Small intestine (tissue), 7 donors: ENCODE measurements around the gene CNGB1. TPM values are rescaled to one million over a fixed set of nuclear protein-coding genes. Genes with fewer than 3 reads are reported as not detected.

Experiments used
- DNase-seq, 2 donors: peaks; one replicate each; pipeline versions ENCODE4 v3.0.0 to v3.0.0-alpha.2; 2013
- FAIRE-seq: peaks from 2 replicates; lab custom pipeline; 2012; peaks lifted over from hg19 to GRCh38; lab: Jason Lieb, UNC
- H3K27ac ChIP-seq, 3 donors: one replicate each; pipeline ENCODE4 v1.5.1; 2013; ENCODE audit warnings: low read length in 2 of 3, mild to moderate bottlenecking in 2 of 3, control low read depth in 1 of 3, inconsistent platforms in 1 of 3, low read depth in 1 of 3, moderate library complexity in 1 of 3
- H3K27me3 ChIP-seq, 3 donors: one replicate each; pipeline ENCODE4 v1.6.1; 2013; ENCODE audit warnings: low read length in 3 of 3, inconsistent platforms in 1 of 3; ENCODE audit not compliant: control insufficient read depth in 3 of 3, insufficient read depth in 3 of 3
- H3K36me3 ChIP-seq, 3 donors: one replicate each; pipeline ENCODE4 v1.6.1; 2013; ENCODE audit warnings: low read length in 3 of 3, inconsistent platforms in 1 of 3, low read depth in 1 of 3, mild to moderate bottlenecking in 1 of 3, moderate library complexity in 1 of 3; ENCODE audit not compliant: control insufficient read depth in 3 of 3, insufficient read depth in 2 of 3
- H3K4me1 ChIP-seq, 3 donors: one replicate each; pipeline ENCODE4 v1.6.1; 2013; ENCODE audit warnings: low read length in 2 of 3, inconsistent platforms in 1 of 3, low read depth in 1 of 3, mild to moderate bottlenecking in 1 of 3, moderate library complexity in 1 of 3; ENCODE audit not compliant: control insufficient read depth in 3 of 3, insufficient read depth in 2 of 3
- H3K4me3 ChIP-seq, 3 donors: one replicate each; pipeline ENCODE4 v1.5.1; 2013; ENCODE audit warnings: low read length in 3 of 3, control low read depth in 1 of 3, inconsistent platforms in 1 of 3, low read depth in 1 of 3, mild to moderate bottlenecking in 1 of 3, moderate library complexity in 1 of 3
- H3K9me3 ChIP-seq, 2 donors: one replicate each; pipeline ENCODE4 v1.6.1; 2013; ENCODE audit warnings: low read depth in 1 of 2, low read length in 1 of 2; ENCODE audit not compliant: control insufficient read depth in 2 of 2, insufficient read depth in 1 of 2
- WGBS, 3 donors: extraction: QIAGEN DNeasy Blood & Tissue Kit; methylation state at CpG; one replicate each; pipeline ENCODE4 v1.1.7; 2013; 5-methylcytosine and 5-hydroxymethylcytosine counted together
- polyA plus RNA-seq, 4 donors: library from polyadenylated mRNA; stranded (reverse) in 3 of 4; unstranded in 1 of 4; fragments of 200-250 nt in 3 of 4; fragments of 120-200 nt in 1 of 4; gene quantifications; one replicate each; pipeline versions ENCODE4 v1.2.1 to v1.2.3, GENCODE V29; 2013
- donor health status: healthy with polysubstance abuse.
- donor health status: control.
- donor health status: control.
- donor health status: Bipolar disorder and iron deficiency.
- donor health status: healthy.

CNGB1 gene
- polyA plus RNA-seq, 4 donors, result 1.3 to 1.7 TPM; not detected in 2

- no peaks in the 10 kb centered on the region for H3K27me3 ChIP-seq
- H3K27ac ChIP-seq, result no peak overlapping the region
- no peaks in the 10 kb centered on the region for H3K4me1 ChIP-seq
- no peaks in the 10 kb centered on the region for H3K9me3 ChIP-seq
- DNase-seq (no peak), FAIRE-seq (no peak)
- no peak overlapping the region for H3K4me3 ChIP-seq
- WGBS, 3 donors, result 89 to 96% (median 93%) methylated on average over 4 of the region's 4 CpGs
- H3K36me3 ChIP-seq, result peaks cover 0 to 55% (median 0%) of the 10 kb centered on the region in 3 donors
These were observed 23.4 kb upstream of the CNGB1 start for GRCh38 chr16:57994361-57994760.

GRCh38 chr16:57993897-57994296 is 23.0 kb upstream of the CNGB1 start:
- DNase-seq (no peak), FAIRE-seq (no peak)
- Histone ChIP-seq H3K4me1 (no peaks in the 10 kb centered on the region), H3K9me3 (no peaks in the 10 kb centered on the region), H3K27me3 (no peaks in the 10 kb centered on the region), H3K36me3 (peaks cover 0 to 55% (median 0%) of the 10 kb centered on the region in 3 donors), H3K4me3 (no peak overlapping the region), H3K27ac (no peak overlapping the region)
- WGBS, 3 donors, result 84 to 95% (median 95%) methylated on average over 4 to 5 of the region's 5 CpGs

GRCh38 chr16:57993438-57993837 is 22.5 kb upstream of the CNGB1 start:
- Histone ChIP-seq H3K27ac (no peak overlapping the region), H3K4me1 (no peaks in the 10 kb centered on the region), H3K4me3 (no peak overlapping the region), H3K27me3 (no peaks in the 10 kb centered on the region), H3K9me3 (no peaks in the 10 kb centered on the region), H3K36me3 (peaks cover 0 to 54% (median 0%) of the 10 kb centered on the region in 3 donors)
- 76 to 91% (median 88%) methylated on average over 8 of the region's 8 CpGs for WGBS, 3 donors
- FAIRE-seq, result no peak
- DNase-seq, result no peak

- H3K27ac ChIP-seq, result no peak overlapping the region
- WGBS, 3 donors, result 90 to 92% (median 91%) methylated on average over 6 of the region's 6 CpGs
These were observed 21.2 kb upstream of the CNGB1 start for GRCh38 chr16:57992084-57992483.

GRCh38 chr16:57991551-57992059 is 20.7 kb upstream of the CNGB1 start:
- H3K4me1 ChIP-seq, result no peaks in the 10 kb centered on the region
- peaks cover 0 to 11% (median 0%) of the 10 kb centered on the region in 3 donors for H3K27me3 ChIP-seq
- DNase-seq, result no peak
- H3K36me3 ChIP-seq, result peaks cover 0 to 36% (median 0%) of the 10 kb centered on the region in 3 donors
- 82 to 86% (median 85%) methylated on average over 11 of the region's 11 CpGs for WGBS, 3 donors
- no peak overlapping the region for H3K4me3 ChIP-seq
- FAIRE-seq, result no peak
- H3K9me3 ChIP-seq, result no peaks in the 10 kb centered on the region
- no peak overlapping the region for H3K27ac ChIP-seq

More at GRCh38 chr16:57992084-57992483, 21.2 kb upstream of the CNGB1 start:
- no peaks in the 10 kb centered on the region for H3K9me3 ChIP-seq
- H3K4me1 ChIP-seq, result no peaks in the 10 kb centered on the region
- DNase-seq (no peak), FAIRE-seq (no peak)
- no peak overlapping the region for H3K4me3 ChIP-seq
- H3K36me3 ChIP-seq, result peaks cover 0 to 41% (median 0%) of the 10 kb centered on the region in 3 donors
- H3K27me3 ChIP-seq, result peaks cover 0 to 6% (median 0%) of the 10 kb centered on the region in 3 donors

GRCh38 chr16:57988929-57989328 is 18.0 kb upstream of the CNGB1 start:
- DNase-seq, result no peak
- Histone ChIP-seq H3K27ac (no peak overlapping the region), H3K27me3 (peaks cover 0 to 36% (median 0%) of the 10 kb centered on the region in 3 donors), H3K4me1 (peaks cover 2 to 16% (median 3%) of the 10 kb centered on the region in 3 donors), H3K4me3 (no peak overlapping the region), H3K9me3 (no peaks in the 10 kb centered on the region), H3K36me3 (peaks cover 0 to 11% (median 0%) of the 10 kb centered on the region in 3 donors)
- WGBS, 3 donors, result 33 to 71% (median 43%) methylated on average over 1 of the region's 1 CpG
- no peak for FAIRE-seq

- peaks cover 2 to 17% (median 3%) of the 10 kb centered on the region in 3 donors for H3K4me1 ChIP-seq
- H3K27ac ChIP-seq, result no peak overlapping the region
- no peak for DNase-seq
- 94 to 98% (median 94%) methylated on average over 8 of the region's 8 CpGs for WGBS, 3 donors
- H3K36me3 ChIP-seq, result no peaks in the 10 kb centered on the region
- FAIRE-seq, result no peak
- no peaks in the 10 kb centered on the region for H3K9me3 ChIP-seq
- peaks cover 0 to 42% (median 0%) of the 10 kb centered on the region in 3 donors for H3K27me3 ChIP-seq
- no peak overlapping the region for H3K4me3 ChIP-seq
These were observed 16.7 kb upstream of the CNGB1 start for GRCh38 chr16:57987441-57988177.

- FAIRE-seq (no peak), DNase-seq (no peak)
- 38 to 58% (median 49%) methylated on average over 9 of the region's 9 CpGs for WGBS, 3 donors
These were observed 15.3 kb upstream of the CNGB1 start for GRCh38 chr16:57986196-57986595.

More at GRCh38 chr16:57986196-57986595, 15.3 kb upstream of the CNGB1 start:
- Histone ChIP-seq H3K4me3 (no peak overlapping the region), H3K36me3 (no peaks in the 10 kb centered on the region), H3K27ac (no peak overlapping the region), H3K4me1 (peaks cover 2 to 17% (median 3%) of the 10 kb centered on the region in 3 donors), H3K9me3 (no peaks in the 10 kb centered on the region), H3K27me3 (peaks cover 0 to 42% (median 0%) of the 10 kb centered on the region in 3 donors)
